OCI-LY1 (cell line): ENCODE data around the gene NTSR1.

Source experiments
- EZH2 ChIP-seq: fragments of 200-600 bp; sonication (generic), shearing (Covaris generic); IDR thresholded peaks from 2 replicates; pipeline ENCODE4 v1.8.0; 2017; ENCODE audit warnings: borderline replicate concordance, mixed run types, mild to moderate bottlenecking, antibody characterized with exemption, low read length, moderate library complexity, mixed read lengths
- TF ChIP-seq, protein P1 (sequence below): fragments of 200-600 bp; sonication (generic), shearing (Covaris generic); IDR thresholded peaks from 2 replicates; pipeline ENCODE4 v1.5.1; 2017; ENCODE audit warnings: mild to moderate bottlenecking, antibody characterized with exemption, low read length, moderate library complexity, mixed read lengths

DNA sequence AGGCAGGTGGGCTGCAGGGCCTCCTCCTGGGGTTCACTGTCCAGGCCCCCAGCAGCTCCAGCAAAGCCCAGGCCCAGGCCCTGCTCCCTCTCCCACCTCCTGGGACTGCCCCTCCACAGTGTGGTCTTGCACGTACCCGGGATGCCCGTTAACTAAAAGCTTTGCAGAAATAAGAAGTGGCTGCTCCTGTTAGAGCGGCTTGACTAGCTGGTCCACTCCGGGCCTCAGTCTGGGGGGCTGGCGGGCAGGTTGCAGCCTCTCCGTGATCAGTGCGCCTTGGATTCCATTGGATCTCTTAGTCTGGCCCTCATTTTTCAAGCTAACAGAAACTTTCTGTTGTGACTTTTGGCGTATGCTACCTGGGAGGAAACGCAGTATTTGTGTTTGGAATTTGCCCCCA is 39.4 kb upstream of the NTSR1 start:
- TF ChIP-seq, protein P1, sequence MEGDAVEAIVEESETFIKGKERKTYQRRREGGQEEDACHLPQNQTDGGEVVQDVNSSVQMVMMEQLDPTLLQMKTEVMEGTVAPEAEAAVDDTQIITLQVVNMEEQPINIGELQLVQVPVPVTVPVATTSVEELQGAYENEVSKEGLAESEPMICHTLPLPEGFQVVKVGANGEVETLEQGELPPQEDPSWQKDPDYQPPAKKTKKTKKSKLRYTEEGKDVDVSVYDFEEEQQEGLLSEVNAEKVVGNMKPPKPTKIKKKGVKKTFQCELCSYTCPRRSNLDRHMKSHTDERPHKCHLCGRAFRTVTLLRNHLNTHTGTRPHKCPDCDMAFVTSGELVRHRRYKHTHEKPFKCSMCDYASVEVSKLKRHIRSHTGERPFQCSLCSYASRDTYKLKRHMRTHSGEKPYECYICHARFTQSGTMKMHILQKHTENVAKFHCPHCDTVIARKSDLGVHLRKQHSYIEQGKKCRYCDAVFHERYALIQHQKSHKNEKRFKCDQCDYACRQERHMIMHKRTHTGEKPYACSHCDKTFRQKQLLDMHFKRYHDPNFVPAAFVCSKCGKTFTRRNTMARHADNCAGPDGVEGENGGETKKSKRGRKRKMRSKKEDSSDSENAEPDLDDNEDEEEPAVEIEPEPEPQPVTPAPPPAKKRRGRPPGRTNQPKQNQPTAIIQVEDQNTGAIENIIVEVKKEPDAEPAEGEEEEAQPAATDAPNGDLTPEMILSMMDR: no peak
- TF ChIP-seq EZH2: no peak
